Esophagus squamous epithelium (tissue), 5 donors: ENCODE data around the gene FGD1. TPM values are rescaled to one million over a fixed set of nuclear protein-coding genes. Genes with fewer than 3 reads are reported as not detected.
"Not testable (repeated sequence)": the region's sequence is repeated elsewhere in the genome, so short reads cannot be mapped to it uniquely, and the experiment has no call there.

Experiments used
- DNase-seq: peaks from one replicate; lab custom pipeline; 2025; lab: John Stamatoyannopoulos, UW
- H3K27ac ChIP-seq, 4 donors: fragments of 200-600 bp; sonication (generic); one replicate each; pipeline ENCODE4 v1.5.1; 2016 to 2019; ENCODE audit warnings: mild to moderate bottlenecking in 1 of 4
- H3K27me3 ChIP-seq, 4 donors: fragments of 200-600 bp; sonication (generic); 1 replicate in 3 of 4; 2 replicates in 1 of 4; pipeline versions ENCODE4 v1.5.1 to v1.6.0; 2017 to 2021; ENCODE audit warnings: antibody characterized with exemption in 1 of 4
- H3K36me3 ChIP-seq, 3 donors: fragments of 200-600 bp; sonication (generic); one replicate each; pipeline ENCODE4 v1.5.1; 2016 to 2019
- H3K4me1 ChIP-seq, 3 donors: fragments of 200-600 bp; sonication (generic); one replicate each; pipeline ENCODE4 v1.5.1; 2017 to 2019
- H3K4me3 ChIP-seq, 4 donors: fragments of 200-600 bp; sonication (generic); 1 replicate in 3 of 4; 2 replicates in 1 of 4; pipeline ENCODE4 v1.5.1; 2016 to 2019; ENCODE audit warnings: mild to moderate bottlenecking in 2 of 4, moderate library complexity in 1 of 4
- H3K9me3 ChIP-seq, 3 donors: fragments of 200-600 bp; sonication (generic); one replicate each; pipeline ENCODE4 v1.5.1; 2016 to 2019
- CTCF ChIP-seq, 6 experiments: fragments of 450-650 bp in 4 of 6; fragments of 200-600 bp in 2 of 6; sonication (generic) in 2 of 6; IDR thresholded peaks; one replicate each; pipeline ENCODE4 v1.5.1; 2016 to 2019; ENCODE audit warnings: antibody characterized with exemption in 6 of 6, mild to moderate bottlenecking in 4 of 6, moderate library complexity in 4 of 6
- POLR2A ChIP-seq, 4 donors: fragments of 450-650 bp; IDR thresholded peaks; one replicate each; pipeline ENCODE4 v1.6.1; 2017; ENCODE audit warnings: antibody characterized with exemption in 4 of 4, mild to moderate bottlenecking in 4 of 4, moderate library complexity in 3 of 4
- WGBS, 2 donors: methylation state at CpG; one replicate each; pipeline ENCODE4 v1.1.5; 2018; 5-methylcytosine and 5-hydroxymethylcytosine counted together
- intact Hi-C: fragments of 100-400 bp; cut with DNase I; formaldehyde crosslinking; loops from one replicate; pipeline ENCODE4 v1.15.0; 2022
- total RNA-seq, 4 donors: library from RNA; depleted of rRNA; stranded (reverse); fragments of >200 nt; gene quantifications; one replicate each; pipeline ENCODE4 v1.1.0, GENCODE V29; 2016
- donor health status: DM: yes; HTN: yes; CAD: no.

Gene FGD1
- total RNA-seq, result 1 to 10 TPM; 4.4 to 7.5 (median 5.5) TPM

GRCh38 chrX:54495814-54496516 is at the start of gene FGD1:
TSS of gene FGD1 (minus strand) at chrX:54496234. CDS start at chrX:54495432, 802 bp downstream.
- no peak for DNase-seq
- Histone ChIP-seq H3K4me3 (peak within 1 kb of the TSS; percentile 55 to 74 (median 64)), H3K36me3 (no peaks in the 10 kb centered on the region), H3K4me1 (peaks cover 0 to 39% (median 3%) of the 10 kb centered on the region in 3 donors), H3K27me3 (no peaks in the 10 kb centered on the region), H3K9me3 (no peaks in the 10 kb centered on the region), H3K27ac (peak within 1 kb of the TSS; percentile 75 to 88 (median 80))
- 0 to 27% methylated on average over 2 to 12 of the region's 51 CpGs for WGBS, 2 donors
- TF ChIP-seq POLR2A (IDR thresholded peaks at IDR 0.05) (no peak), CTCF (IDR thresholded peaks at IDR 0.05) (no peak)
- intact Hi-C loops, result no loop called here

GRCh38 chrX:54542239-54542638 is 46.2 kb upstream of the FGD1 start:
- peaks cover 4 to 100% (median 5%) of the 10 kb centered on the region in 3 donors for H3K36me3 ChIP-seq
- H3K27me3 ChIP-seq, H3K9me3 ChIP-seq, H3K4me1 ChIP-seq, intact Hi-C loops, H3K4me3 ChIP-seq, H3K27ac ChIP-seq, DNase-seq: not testable (repeated sequence)
- WGBS, 2 donors, result 80 to 82% methylated on average over 1 to 2 of the region's 4 CpGs

- TF ChIP-seq CTCF (IDR thresholded peaks at IDR 0.05) (no peak), POLR2A (IDR thresholded peaks at IDR 0.05) (no peak)
- no peak overlapping the region for H3K4me3 ChIP-seq
- DNase-seq, result no peak
- no peaks in the 10 kb centered on the region for H3K27me3 ChIP-seq
- WGBS, 2 donors, result 67 to 89% methylated on average over 3 to 4 of the region's 4 CpGs
- intact Hi-C loops, result no loop called here
- H3K9me3 ChIP-seq, result no peaks in the 10 kb centered on the region
- H3K4me1 ChIP-seq, result no peaks in the 10 kb centered on the region
- H3K27ac ChIP-seq, result no peak overlapping the region
- H3K36me3 ChIP-seq, result peaks cover under 1 to 83% (median 5%) of the 10 kb centered on the region in 3 donors
These were observed 44.3 kb upstream of the FGD1 start for GRCh38 chrX:54540289-54540688.

- Histone ChIP-seq H3K9me3 (no peaks in the 10 kb centered on the region), H3K27ac (no peak overlapping the region), H3K27me3 (no peaks in the 10 kb centered on the region), H3K4me3 (no peak overlapping the region), H3K4me1 (peaks cover 0 to 25% (median 6%) of the 10 kb centered on the region in 3 donors), H3K36me3 (peaks cover 0 to 27% (median 0%) of the 10 kb centered on the region in 3 donors)
- DNase-seq, result no peak
- 91 to 93% methylated on average over 2 of the region's 4 CpGs for WGBS, 2 donors
- TF ChIP-seq CTCF (IDR thresholded peaks at IDR 0.05), result no peak
- TF ChIP-seq POLR2A (IDR thresholded peaks at IDR 0.05), result no peak
- intact Hi-C loops, result no loop called here
These were observed 38.2 kb upstream of the FGD1 start for GRCh38 chrX:54534271-54534670.

- Histone ChIP-seq H3K4me3 (peak overlapping the region; percentile 55 to 74 (median 67)), H3K36me3 (peaks cover 0 to 4% (median 0%) of the 10 kb centered on the region in 3 donors), H3K9me3 (no peaks in the 10 kb centered on the region), H3K4me1 (peaks cover 0 to 28% (median 6%) of the 10 kb centered on the region in 3 donors), H3K27ac (peak overlapping the region; percentile 31 to 90 (median 75)), H3K27me3 (no peaks in the 10 kb centered on the region)
- TF ChIP-seq POLR2A (IDR thresholded peaks at IDR 0.05) (no peak), CTCF (IDR thresholded peaks at IDR 0.05) (no peak)
- 0 to 36% methylated on average over 7 to 12 of the region's 22 CpGs for WGBS, 2 donors
- DNase-seq, result no peak
- intact Hi-C loops, result no loop called here
These were observed 34.4 kb upstream of the FGD1 start for GRCh38 chrX:54530357-54530900.
